ENCODE data around the gene SH3GL3.

Gene SH3GL3

DNA sequence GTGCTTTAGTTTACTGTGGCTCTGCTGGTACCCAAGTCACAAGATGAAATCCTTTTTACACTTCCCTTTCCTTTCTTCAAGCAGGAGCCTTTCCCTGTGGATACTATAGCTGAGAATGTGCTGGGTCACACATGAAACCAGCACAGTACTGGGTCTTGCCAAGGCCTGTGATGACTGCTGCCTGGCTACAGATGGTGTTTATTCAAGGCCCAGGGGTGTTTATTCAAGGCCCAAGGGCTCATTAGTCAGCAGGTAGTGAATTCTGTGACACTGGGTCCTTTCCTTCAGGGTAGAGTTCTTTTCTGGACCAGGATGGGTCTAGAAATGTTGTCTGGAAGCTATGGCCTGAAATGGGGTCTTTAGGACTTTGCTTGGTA lies 99.4 kb downstream of the SH3GL3 start:
- TF ChIP-seq, protein P1, sequence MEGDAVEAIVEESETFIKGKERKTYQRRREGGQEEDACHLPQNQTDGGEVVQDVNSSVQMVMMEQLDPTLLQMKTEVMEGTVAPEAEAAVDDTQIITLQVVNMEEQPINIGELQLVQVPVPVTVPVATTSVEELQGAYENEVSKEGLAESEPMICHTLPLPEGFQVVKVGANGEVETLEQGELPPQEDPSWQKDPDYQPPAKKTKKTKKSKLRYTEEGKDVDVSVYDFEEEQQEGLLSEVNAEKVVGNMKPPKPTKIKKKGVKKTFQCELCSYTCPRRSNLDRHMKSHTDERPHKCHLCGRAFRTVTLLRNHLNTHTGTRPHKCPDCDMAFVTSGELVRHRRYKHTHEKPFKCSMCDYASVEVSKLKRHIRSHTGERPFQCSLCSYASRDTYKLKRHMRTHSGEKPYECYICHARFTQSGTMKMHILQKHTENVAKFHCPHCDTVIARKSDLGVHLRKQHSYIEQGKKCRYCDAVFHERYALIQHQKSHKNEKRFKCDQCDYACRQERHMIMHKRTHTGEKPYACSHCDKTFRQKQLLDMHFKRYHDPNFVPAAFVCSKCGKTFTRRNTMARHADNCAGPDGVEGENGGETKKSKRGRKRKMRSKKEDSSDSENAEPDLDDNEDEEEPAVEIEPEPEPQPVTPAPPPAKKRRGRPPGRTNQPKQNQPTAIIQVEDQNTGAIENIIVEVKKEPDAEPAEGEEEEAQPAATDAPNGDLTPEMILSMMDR (IDR thresholded peaks at IDR 0.05; ENCODE audit: extremely low read depth, insufficient read depth, missing control alignments), result no peak
- in situ Hi-C loops (cut with MboI; ENCODE audit: low pct_unique_long_range_greater_than_20kb, low sequenced_read_pairs, unreplicated experiment), result no loop called here
- DNase-seq (ENCODE audit: low spot score), result no peak

DNA sequence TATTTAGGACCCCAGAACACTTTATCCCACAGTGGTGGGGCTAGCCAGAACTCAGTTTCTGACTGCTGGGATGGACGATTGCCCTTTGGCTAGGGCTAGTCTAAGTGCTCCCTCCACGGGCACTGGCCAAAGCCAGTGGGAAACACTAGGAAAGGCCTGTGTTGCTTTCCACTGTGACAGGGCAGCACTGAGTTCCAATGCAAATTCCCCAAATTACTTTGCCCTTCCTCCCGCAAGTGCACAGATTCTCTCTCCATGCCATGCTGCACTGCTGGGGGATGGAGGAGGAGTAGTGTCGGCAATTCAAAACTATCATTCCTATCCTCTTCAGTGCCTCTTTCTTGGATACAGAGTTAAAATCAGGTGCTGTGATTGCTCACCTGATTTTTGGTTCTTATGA lies 100.0 kb downstream of the SH3GL3 start:
- in situ Hi-C loops (cut with MboI; ENCODE audit: low pct_unique_long_range_greater_than_20kb, low sequenced_read_pairs, unreplicated experiment), result no loop called here
- no peak for DNase-seq (ENCODE audit: low spot score)
- TF ChIP-seq, protein P1 (IDR thresholded peaks at IDR 0.05; ENCODE audit: extremely low read depth, insufficient read depth, missing control alignments), result no peak

DNA sequence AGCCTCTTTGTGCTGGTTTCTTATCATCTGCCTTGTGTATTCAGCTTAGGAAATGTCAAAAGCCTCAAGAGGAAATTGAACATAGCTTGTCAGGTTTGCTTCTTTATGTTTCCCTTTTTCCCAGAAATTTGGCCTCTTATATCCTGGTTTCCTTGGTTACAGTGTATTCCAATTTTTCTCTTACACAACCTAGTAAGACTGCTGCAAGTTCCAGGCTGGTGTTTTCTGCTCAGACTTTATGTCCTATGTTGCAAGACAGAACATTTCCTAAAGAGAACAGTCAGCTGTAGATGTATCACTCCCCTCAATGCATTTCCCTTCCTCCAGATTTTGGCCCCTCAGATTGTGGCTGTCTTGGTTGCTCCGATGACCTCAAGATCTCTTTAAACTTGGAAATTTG lies 102.5 kb downstream of the SH3GL3 start:
- DNase-seq (ENCODE audit: low spot score), result no peak
- in situ Hi-C loops (cut with MboI; ENCODE audit: low pct_unique_long_range_greater_than_20kb, low sequenced_read_pairs, unreplicated experiment), result no loop called here
- TF ChIP-seq, protein P1 (IDR thresholded peaks at IDR 0.05; ENCODE audit: extremely low read depth, insufficient read depth, missing control alignments), result no peak

DNA sequence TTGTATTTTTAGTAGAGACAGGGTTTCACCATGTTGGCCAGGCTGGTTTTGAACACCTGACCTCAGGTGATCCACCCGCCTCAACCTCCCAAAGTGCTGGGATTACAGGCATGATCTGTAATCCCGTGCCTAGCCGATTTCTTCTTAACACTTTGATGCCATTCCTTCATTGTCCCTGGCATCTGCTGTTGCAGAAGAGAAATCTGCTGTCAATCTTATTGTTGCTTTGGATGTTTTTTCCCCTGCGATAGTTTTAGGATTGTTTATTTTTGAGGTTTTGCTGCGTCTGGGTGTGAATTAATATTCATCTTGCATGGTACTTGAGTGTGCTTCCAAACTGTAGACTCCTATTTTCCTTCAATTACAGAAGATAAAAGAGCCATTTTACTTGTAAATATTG lies 107.4 kb downstream of the SH3GL3 start:
- in situ Hi-C loops (cut with MboI; ENCODE audit: low pct_unique_long_range_greater_than_20kb, low sequenced_read_pairs, unreplicated experiment), result no loop called here
- DNase-seq (ENCODE audit: low spot score), result no peak

DNA sequence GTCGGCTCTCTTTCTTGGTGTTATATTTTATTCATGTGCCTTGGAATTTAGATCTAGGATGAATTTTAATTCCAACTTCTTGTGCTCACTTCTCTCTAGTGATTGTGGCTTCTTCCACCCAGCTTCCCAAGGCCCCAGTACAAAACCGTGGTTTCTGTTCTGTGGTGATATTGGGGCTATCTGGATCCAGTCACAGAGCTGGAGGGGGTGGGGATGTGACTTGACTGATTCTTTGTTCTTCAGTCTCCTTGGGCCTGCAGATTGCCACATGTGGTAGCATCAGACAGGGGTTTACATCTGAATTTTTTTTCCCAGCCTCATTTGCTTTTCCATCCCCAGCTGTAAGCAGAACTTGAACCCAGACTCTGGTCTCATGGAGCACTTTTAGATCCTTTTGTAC lies 108.2 kb downstream of the SH3GL3 start:
- TF ChIP-seq, protein P1 (IDR thresholded peaks at IDR 0.05; ENCODE audit: extremely low read depth, insufficient read depth, missing control alignments), result no peak
- in situ Hi-C loops (cut with MboI; ENCODE audit: low pct_unique_long_range_greater_than_20kb, low sequenced_read_pairs, unreplicated experiment), result no loop called here
- DNase-seq (ENCODE audit: low spot score), result no peak

More for the DNA sequence above, 107.4 kb downstream of the SH3GL3 start:
- TF ChIP-seq, protein P1 (IDR thresholded peaks at IDR 0.05; ENCODE audit: extremely low read depth, insufficient read depth, missing control alignments), result no peak

DNA sequence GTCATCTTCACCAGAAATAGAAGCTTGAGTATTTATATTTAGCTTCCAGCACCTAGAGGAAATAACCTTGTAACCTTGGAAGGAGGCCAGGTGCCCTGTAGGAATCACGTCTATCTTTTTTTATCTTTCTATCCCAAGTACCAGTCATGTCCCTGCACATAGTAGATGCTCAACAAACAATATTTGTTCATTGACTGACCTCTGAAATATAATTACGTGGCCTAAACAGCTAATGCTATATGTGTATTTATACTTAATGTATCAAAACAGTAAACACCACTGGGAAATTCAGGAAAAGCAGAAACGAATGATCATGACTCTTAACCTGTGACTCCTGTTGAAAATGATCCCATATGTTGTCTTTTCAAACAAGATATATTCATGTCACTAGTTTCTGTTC lies 108.9 kb downstream of the SH3GL3 start:
- DNase-seq (ENCODE audit: low spot score), result no peak
- in situ Hi-C loops (cut with MboI; ENCODE audit: low pct_unique_long_range_greater_than_20kb, low sequenced_read_pairs, unreplicated experiment), result no loop called here
- TF ChIP-seq, protein P1 (IDR thresholded peaks at IDR 0.05; ENCODE audit: extremely low read depth, insufficient read depth, missing control alignments), result no peak

DNA sequence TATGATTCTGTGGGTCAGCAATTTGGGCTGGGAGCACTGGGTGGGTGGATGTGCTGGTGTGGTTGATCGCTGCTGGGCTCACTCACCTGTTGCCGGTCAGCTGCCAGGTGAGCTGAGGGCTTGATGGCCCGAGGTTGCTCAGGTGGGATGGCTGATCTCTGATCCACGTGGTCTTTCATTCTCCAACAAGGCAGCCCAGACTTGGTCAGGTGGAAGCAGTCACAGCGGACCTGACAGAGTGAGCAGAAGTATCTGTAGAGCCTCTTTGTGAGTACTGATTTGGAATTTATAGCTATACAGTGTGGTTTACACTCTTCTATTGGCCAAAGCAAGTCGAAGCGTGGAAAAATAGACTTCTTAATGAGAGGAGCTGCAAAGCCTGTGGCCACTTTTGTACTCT lies 109.6 kb downstream of the SH3GL3 start:
- no peak for DNase-seq (ENCODE audit: low spot score)
- in situ Hi-C loops (cut with MboI; ENCODE audit: low pct_unique_long_range_greater_than_20kb, low sequenced_read_pairs, unreplicated experiment), result no loop called here
- TF ChIP-seq, protein P1 (IDR thresholded peaks at IDR 0.05; ENCODE audit: extremely low read depth, insufficient read depth, missing control alignments), result no peak
